Ovary (tissue), 9 donors: ENCODE data around the gene SEMA4D. TPM values are rescaled to one million over a fixed set of nuclear protein-coding genes. Genes with fewer than 3 reads are reported as not detected.

ENCODE experiments used
- DNase-seq, 5 donors: peaks; one replicate each; pipeline ENCODE4 v3.0.0-alpha.2; 2019 to 2020
- H3K27ac ChIP-seq, 2 donors: fragments of 200-600 bp; one replicate each; pipeline versions ENCODE4 v1.5.1 to v1.8.0; 2019 to 2022
- H3K27me3 ChIP-seq: fragments of 200-600 bp; one replicate; pipeline ENCODE4 v1.8.0; 2022
- H3K36me3 ChIP-seq: fragments of 200-600 bp; sonication (generic); one replicate; pipeline ENCODE4 v1.5.1; 2019
- H3K4me1 ChIP-seq: one replicate; pipeline ENCODE4 v1.8.1; 2013; ENCODE audit warnings: mild to moderate bottlenecking, moderate library complexity; ENCODE audit not compliant: insufficient read depth
- H3K4me3 ChIP-seq: fragments of 200-600 bp; sonication (generic); one replicate; pipeline ENCODE4 v1.5.1; 2017
- H3K9me3 ChIP-seq, 2 donors: fragments of 200-600 bp in 1 of 2; sonication (generic) in 1 of 2; one replicate each; pipeline versions ENCODE4 v1.5.1 to v1.8.1; 2013 to 2019; ENCODE audit warnings: mild to moderate bottlenecking in 1 of 2, moderate library complexity in 1 of 2
- CTCF ChIP-seq, 3 donors: fragments of 450-650 bp in 2 of 3; fragments of 200-600 bp in 1 of 3; IDR thresholded peaks; one replicate each; pipeline versions ENCODE4 v1.5.1 to v1.8.0; 2016 to 2022; ENCODE audit warnings: antibody characterized with exemption in 3 of 3, mild to moderate bottlenecking in 1 of 3
- EP300 ChIP-seq: sonication (generic); formaldehyde crosslinking; IDR thresholded peaks from one replicate; pipeline ENCODE4 v1.6.1; 2017; ENCODE audit warnings: antibody characterized with exemption
- POLR2A ChIP-seq: fragments of 450-650 bp; IDR thresholded peaks from one replicate; pipeline ENCODE4 v1.6.1; 2017; ENCODE audit warnings: antibody characterized with exemption, mild to moderate bottlenecking, moderate library complexity
- WGBS, 3 donors: extraction: QIAGEN DNeasy Blood & Tissue Kit in 1 of 3; methylation state at CpG; one replicate each; pipeline versions ENCODE4 v1.1.5 to v1.1.7; 2013 to 2017; 5-methylcytosine and 5-hydroxymethylcytosine counted together
- intact Hi-C, 4 donors: fragments of 100-400 bp; cut with DNase I; formaldehyde crosslinking; loops; one replicate each; pipeline versions ENCODE4 v1.11.0 to v1.15.1; 2022 to 2023
- polyA plus RNA-seq, 2 donors: library from polyadenylated mRNA; stranded (reverse); fragments of 200-250 nt in 1 of 2; fragments of 350-450 nt in 1 of 2; fragmentation: Illumina TruSeq in 1 of 2; extraction: RNeasy Lipid Tissue Mini Kit (QIAGEN cat#74804) in 1 of 2; gene quantifications; one replicate each; pipeline ENCODE4 v1.2.3, GENCODE V29; 2013 to 2014
- total RNA-seq, 7 donors: library from RNA; depleted of rRNA in 2 of 7; stranded (reverse); fragments of >200 nt in 2 of 7; fragmentation: NEBNext Ultra II Directional in 3 of 7; extraction: Animal tissue kit (Norgen Biotek cat#: 25700) in 3 of 7; gene quantifications; one replicate each; pipeline versions ENCODE4 v1.1.0 to v1.2.4, GENCODE V29; 2016 to 2023
- donor health status: DM: no; HTN: no; CAD: no; lungs with moderate emphysema.
- donor health status: DM: no; HTN: no; CAD: no.
- donor health status: Bipolar disorder and iron deficiency.
- donor health status: DM: yes; HTN: yes; CAD: no.
- donor health status: DM: no; HTN: no; CAD: no.
- donor health status: DM: yes; HTN: yes; CAD: no.

The SEMA4D gene
- total and polyA plus RNA-seq, 9 donors: 6.0 to 27.2 (median 16.7) TPM

GRCh38 chr9:89395931-89396710 lies 101.8 kb downstream of the SEMA4D start:
- H3K4me3 ChIP-seq: no peak overlapping the region
- no peak overlapping the region for H3K27ac ChIP-seq
- intact Hi-C loops: no loop called here
- WGBS, 3 donors: 86 to 91% (median 88%) methylated on average over 11 of the region's 11 CpGs
- no peaks in the 10 kb centered on the region for H3K4me1 ChIP-seq
- no peaks in the 10 kb centered on the region for H3K36me3 ChIP-seq
- H3K27me3 ChIP-seq: no peaks in the 10 kb centered on the region
- TF ChIP-seq POLR2A: no peak
- no peak for TF ChIP-seq EP300
- no peak for TF ChIP-seq CTCF (IDR thresholded peaks at IDR 0.05)
- DNase-seq: no peak
- no peaks in the 10 kb centered on the region for H3K9me3 ChIP-seq

DNA sequence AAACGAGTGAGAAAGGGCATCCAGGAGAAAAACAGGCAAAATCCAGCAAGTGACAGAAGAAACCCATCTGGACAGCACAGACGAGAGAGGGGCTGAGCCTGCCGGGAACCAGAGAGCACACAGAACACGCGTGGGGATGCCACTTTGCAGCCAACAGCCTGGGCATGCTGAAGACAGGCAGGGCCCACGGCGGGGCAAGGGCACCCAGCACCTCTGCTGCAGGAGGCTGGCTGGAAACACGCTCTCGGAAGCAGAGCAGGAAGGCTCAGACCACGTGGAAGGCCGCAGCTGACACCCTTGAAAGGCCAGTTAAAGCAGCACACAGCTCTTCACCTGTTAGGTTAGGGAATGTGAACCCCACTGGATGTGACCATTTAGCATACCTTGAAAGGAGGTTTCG lies 103.5 kb downstream of the SEMA4D start:
- H3K4me1 ChIP-seq: no peaks in the 10 kb centered on the region
- no peak for TF ChIP-seq POLR2A
- no peak for TF ChIP-seq CTCF (IDR thresholded peaks at IDR 0.05)
- TF ChIP-seq EP300: no peak
- H3K9me3 ChIP-seq: no peaks in the 10 kb centered on the region
- intact Hi-C loops: no loop called here
- no peak overlapping the region for H3K27ac ChIP-seq
- 84 to 89% (median 86%) methylated on average over 12 of the region's 12 CpGs for WGBS, 3 donors
- no peak overlapping the region for H3K4me3 ChIP-seq
- no peak for DNase-seq
- H3K27me3 ChIP-seq: no peaks in the 10 kb centered on the region
- no peaks in the 10 kb centered on the region for H3K36me3 ChIP-seq

DNA sequence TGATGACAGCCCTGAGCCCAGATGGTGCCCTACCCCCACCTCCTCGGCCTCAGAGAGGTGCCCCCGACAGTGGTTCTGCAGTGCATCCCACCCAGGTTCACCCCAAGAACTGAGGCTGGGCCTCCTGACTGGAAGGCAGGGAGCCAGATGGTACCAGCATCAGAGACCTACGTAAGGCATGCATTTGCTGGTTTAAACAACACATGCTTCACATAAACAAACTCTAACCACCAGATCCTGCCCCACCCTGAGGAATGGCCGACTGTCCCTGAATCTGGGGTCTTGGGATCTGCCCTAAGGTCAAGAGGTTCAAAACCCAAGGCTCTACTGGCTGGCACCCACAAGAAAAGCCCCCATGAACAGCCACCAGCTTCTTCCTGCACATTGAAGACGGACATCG lies 106.3 kb downstream of the SEMA4D start:
- H3K4me3 ChIP-seq: no peak overlapping the region
- peaks cover 12% of the 10 kb centered on the region for H3K4me1 ChIP-seq
- no peaks in the 10 kb centered on the region for H3K36me3 ChIP-seq
- H3K27ac ChIP-seq: no peak overlapping the region
- intact Hi-C loops: no loop called here
- H3K9me3 ChIP-seq: no peaks in the 10 kb centered on the region
- no peak for TF ChIP-seq CTCF (IDR thresholded peaks at IDR 0.05)
- no peak for TF ChIP-seq POLR2A
- TF ChIP-seq EP300: no peak
- H3K27me3 ChIP-seq: no peaks in the 10 kb centered on the region
- WGBS, 3 donors: 90 to 92% (median 91%) methylated on average over 6 of the region's 6 CpGs
- no peak for DNase-seq

DNA sequence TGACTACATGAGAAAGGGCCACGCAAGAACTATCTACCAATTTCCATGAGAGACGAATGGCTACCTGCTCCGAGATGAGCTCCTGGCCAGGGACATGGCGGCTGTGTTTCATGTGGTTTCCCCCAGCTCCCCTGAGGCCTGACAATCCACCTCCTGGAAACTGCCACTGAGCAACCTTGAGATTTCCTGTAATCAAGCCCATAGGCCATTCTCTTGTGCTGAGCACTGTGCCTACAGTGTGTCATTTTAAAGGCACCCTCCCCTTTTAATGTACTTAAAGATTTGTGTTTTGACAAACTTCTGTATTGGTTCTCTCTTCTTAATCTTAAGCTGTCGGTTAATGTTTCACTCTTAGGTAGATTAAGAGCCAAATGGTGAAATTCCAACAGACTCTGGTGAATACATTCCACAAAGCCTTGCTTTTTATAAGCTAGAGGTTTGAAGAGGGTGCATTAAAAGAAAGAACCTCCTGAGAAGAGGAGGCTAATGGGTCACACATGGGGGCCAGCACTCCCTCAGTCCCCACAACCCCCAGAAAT lies 107.3 kb downstream of the SEMA4D start:
- no peak overlapping the region for H3K4me3 ChIP-seq
- WGBS, 3 donors: 85 to 86% (median 85%) methylated on average over 5 of the region's 5 CpGs
- intact Hi-C loops: no loop called here
- no peaks in the 10 kb centered on the region for H3K27me3 ChIP-seq
- TF ChIP-seq POLR2A (no peak), CTCF (IDR thresholded peaks at IDR 0.05) (no peak), EP300 (no peak)
- H3K36me3 ChIP-seq: no peaks in the 10 kb centered on the region
- DNase-seq: no peak
- H3K9me3 ChIP-seq: no peaks in the 10 kb centered on the region
- peaks cover 12% of the 10 kb centered on the region for H3K4me1 ChIP-seq
- H3K27ac ChIP-seq: no peak overlapping the region
